K562 (cell line): ENCODE measurements around the gene AP1G2. TPM values are rescaled to one million over a fixed set of nuclear protein-coding genes. Genes with fewer than 3 reads are reported as not detected.

Source experiments
- ATAC-seq: fragments of 200-7000 bp; cut with Tn5 transposase; 3 replicates; pipeline ENCODE4 v1.9.1; 2020; ENCODE audit warnings: moderate library complexity
- Bru-seq: library from RNA; stranded (reverse); fragments of 400-500 nt; gene quantifications from one replicate; lab custom pipeline; 2021; lab: Mats Ljungman, UMichigan
- BruChase-seq, 2 experiments: library from RNA; stranded (reverse); fragments of 400-500 nt; gene quantifications; one replicate each; lab custom pipeline; 2021; lab: Mats Ljungman, UMichigan
- BruUV-seq: library from RNA; stranded (reverse); fragments of 400-500 nt; replicated peaks from 2 replicates; lab custom pipeline; 2021; lab: Mats Ljungman, UMichigan
- CTCF ChIA-PET: fragments of 300-600 bp; formaldehyde crosslinking; extraction: SDS; loops from one replicate; lab custom pipeline; 2021; ENCODE audit warnings: low intra/inter-chr PET ratio; lab: Yijun Ruan, JAX
- POLR2A ChIA-PET: fragments of 300-600, 350-650 bp; sonication (Branson Sonifier 250); formaldehyde crosslinking; extraction: SDS; loops from one replicate; lab custom pipeline; 2021; ENCODE audit warnings: antibody characterized with exemption, inconsistent platforms; lab: Yijun Ruan, JAX
- DNase-seq, 4 experiments: peaks; one replicate each; pipeline versions ENCODE4 v3.0.0 to v3.0.0-alpha.2; 2011 to 2018; ENCODE audit warnings: low spot score in 3 of 4, mixed read lengths in 3 of 4; ENCODE audit errors: extremely low read depth in 1 of 4
- FAIRE-seq: peaks from 2 replicates; lab custom pipeline; 2011; peaks lifted over from hg19 to GRCh38; lab: Jason Lieb, UNC
- H2AFZ ChIP-seq: 2 replicates; pipeline ENCODE4 v1.6.0; 2011; ENCODE audit warnings: low read depth, low read length, control low read depth, inconsistent platforms
- H3K27ac ChIP-seq: fragments of 200-600 bp; 3 replicates; pipeline ENCODE4 v1.8.0; 2011; ENCODE audit warnings: low read depth, mild to moderate bottlenecking, control low read depth, inconsistent platforms, low read length, moderate library complexity, mixed read lengths; ENCODE audit errors: extremely low read depth
- H3K27me3 ChIP-seq, 2 experiments: fragments of 300-600 bp in 1 of 2; 2 replicates in 1 of 2; 3 replicates in 1 of 2; pipeline versions ENCODE4 v1.6.0 to v1.8.0; 2011; ENCODE audit warnings: inconsistent platforms in 2 of 2, low read length in 2 of 2, mild to moderate bottlenecking in 1 of 2, mixed read lengths in 1 of 2, moderate library complexity in 1 of 2; ENCODE audit not compliant: control insufficient read depth in 2 of 2, insufficient read depth in 2 of 2
- H3K36me3 ChIP-seq: fragments of 300-600 bp; 3 replicates; pipeline ENCODE4 v1.8.0; 2011; ENCODE audit warnings: mild to moderate bottlenecking, low read length, inconsistent platforms; ENCODE audit not compliant: control insufficient read depth, insufficient read depth
- H3K4me1 ChIP-seq, 2 experiments: fragments of 200-600 bp in 1 of 2; replicated peaks in 1 of 2; 2 replicates in 1 of 2; 3 replicates in 1 of 2; pipeline versions ENCODE4 v1.5.1 to v1.8.0; 2011; ENCODE audit warnings: inconsistent platforms in 2 of 2, low read length in 2 of 2, mild to moderate bottlenecking in 1 of 2, mixed read lengths in 1 of 2, moderate library complexity in 1 of 2; ENCODE audit not compliant: control insufficient read depth in 2 of 2, insufficient read depth in 2 of 2
- H3K4me2 ChIP-seq: 2 replicates; pipeline ENCODE4 v1.6.1; 2011; ENCODE audit warnings: low read length, control low read depth, inconsistent platforms, mixed read lengths; ENCODE audit not compliant: insufficient read depth
- H3K4me3 ChIP-seq: fragments of 200-600 bp; sonication (generic), shearing (Covaris generic); 2 replicates; pipeline ENCODE4 v1.5.1; 2016; ENCODE audit warnings: control low read depth, inconsistent platforms
- H3K79me2 ChIP-seq: fragments of 200-600 bp; 3 replicates; pipeline ENCODE4 v1.8.0; 2011; ENCODE audit warnings: low read length, inconsistent platforms; ENCODE audit not compliant: control insufficient read depth, insufficient read depth
- H3K9ac ChIP-seq, 2 experiments: 2 replicates each; pipeline versions ENCODE4 v1.6.0 to v1.6.1; 2011; ENCODE audit warnings: low read depth in 2 of 2, low read length in 2 of 2, control low read depth in 1 of 2, inconsistent platforms in 1 of 2, mild to moderate bottlenecking in 1 of 2, mixed read lengths in 1 of 2; ENCODE audit not compliant: insufficient read depth in 1 of 2
- H3K9me1 ChIP-seq: one replicate; pipeline ENCODE4 v1.6.0; 2011; ENCODE audit warnings: inconsistent platforms, mild to moderate bottlenecking, low read length, moderate library complexity; ENCODE audit not compliant: control insufficient read depth, insufficient read depth
- H3K9me3 ChIP-seq: replicated peaks from 2 replicates; pipeline ENCODE4 v1.5.1; 2011; ENCODE audit warnings: low read depth, low read length, inconsistent platforms; ENCODE audit not compliant: control insufficient read depth, insufficient read depth
- H4K20me1 ChIP-seq: replicated peaks from 2 replicates; pipeline ENCODE4 v1.6.1; 2011; ENCODE audit warnings: low read length, inconsistent platforms, mixed read lengths; ENCODE audit not compliant: control insufficient read depth, insufficient read depth
- CEBPB ChIP-seq: fragments of 450-650 bp; IDR thresholded peaks from 2 replicates; pipeline ENCODE4 v1.6.1; 2016; ENCODE audit warnings: missing genetic modification characterization, missing compliant biosample characterization
- MEIS2 ChIP-seq: fragments of 450-650 bp; IDR thresholded peaks from 2 replicates; pipeline ENCODE4 v1.6.1; 2014; ENCODE audit warnings: mild to moderate bottlenecking; ENCODE audit not compliant: partially characterized antibody
- MTA3 ChIP-seq: fragments of 450-650 bp; formaldehyde crosslinking; IDR thresholded peaks from 2 replicates; pipeline ENCODE4 v1.6.1; 2017; ENCODE audit warnings: mild to moderate bottlenecking, borderline replicate concordance
- NR2C2 ChIP-seq, 2 experiments: fragments of 200-800 bp in 1 of 2; sonication (Bioruptor generic) in 1 of 2; sonication (generic) in 1 of 2; formaldehyde crosslinking in 1 of 2; IDR thresholded peaks; 2 replicates each; pipeline versions ENCODE4 v1.6.1 to v1.8.0; 2016 to 2022; ENCODE audit warnings: mild to moderate bottlenecking in 1 of 2, missing compliant biosample characterization in 1 of 2, missing genetic modification characterization in 1 of 2, missing genetic modification reagents in 1 of 2
- POLR2H ChIP-seq: IDR thresholded peaks from 2 replicates; pipeline ENCODE4 v1.6.1; 2016; ENCODE audit warnings: missing genetic modification characterization, low read depth, mild to moderate bottlenecking, control low read depth, missing compliant biosample characterization, moderate library complexity
- POLR3A ChIP-seq: IDR thresholded peaks from 2 replicates; pipeline ENCODE4 v1.6.1; 2011; ENCODE audit warnings: borderline replicate concordance, mild to moderate bottlenecking, moderate library complexity; ENCODE audit not compliant: insufficient read length, insufficient read depth; ENCODE audit errors: extremely low read depth
- PREB ChIP-seq: sonication (generic); formaldehyde crosslinking; IDR thresholded peaks from 2 replicates; pipeline ENCODE4 v1.8.1; 2023; ENCODE audit warnings: mild to moderate bottlenecking, missing genetic modification reagents
- PTBP1 ChIP-seq: fragments of 200-400 bp; formaldehyde crosslinking; IDR thresholded peaks from 2 replicates; pipeline ENCODE4 v1.6.1; 2017; ENCODE audit warnings: low read depth, low read length
- SREBF1 ChIP-seq: fragments of 150-350 bp; IDR thresholded peaks from 2 replicates; pipeline ENCODE4 v1.6.1; 2014; ENCODE audit warnings: antibody characterized with exemption, low read depth, low read length, borderline replicate concordance
- TAF15 ChIP-seq: fragments of 200-400 bp; formaldehyde crosslinking; IDR thresholded peaks from 2 replicates; pipeline ENCODE4 v1.6.1; 2017; ENCODE audit warnings: mild to moderate bottlenecking, low read depth, low read length, moderate library complexity
- TOE1 ChIP-seq, 2 experiments: fragments of 450-650 bp in 1 of 2; sonication (generic) in 1 of 2; formaldehyde crosslinking in 1 of 2; IDR thresholded peaks; 2 replicates each; pipeline versions ENCODE4 v1.7.1 to v1.8.0; 2016 to 2022; ENCODE audit warnings: borderline replicate concordance in 2 of 2, mild to moderate bottlenecking in 2 of 2, antibody characterized with exemption in 1 of 2, inconsistent platforms in 1 of 2, low read depth in 1 of 2, missing genetic modification reagents in 1 of 2, moderate library complexity in 1 of 2
- ZNF644 ChIP-seq: fragments of 200-800 bp; sonication (Bioruptor generic); IDR thresholded peaks from 2 replicates; pipeline ENCODE4 v1.6.1; 2016; ENCODE audit warnings: low read depth, missing genetic modification characterization, missing compliant biosample characterization
- WGBS: fragments of 100-300 bp; shearing (Covaris generic); methylation state at CpG from one replicate; pipeline ENCODE4 v1.1.6; 2016; ENCODE audit warnings: low coverage, mixed read lengths; ENCODE audit not compliant: insufficient coverage; ENCODE audit errors: missing lambda C conversion rate; 5-methylcytosine and 5-hydroxymethylcytosine counted together
- in situ Hi-C: fragments of 300-500 bp; cut with MboI; formaldehyde crosslinking; loops from 4 replicates; pipeline ENCODE4 v1.15.0; 2018; ENCODE audit warnings: inconsistent platforms, mixed read lengths
- intact Hi-C: fragments of 100-400 bp; cut with micrococcal nuclease; formaldehyde crosslinking; loops from 2 replicates; pipeline ENCODE4 v1.14.2; 2022
- long read RNA-seq, 3 experiments: library from polyadenylated mRNA in 2 of 3; library from RNA in 1 of 3; unstranded in 2 of 3; stranded (forward) in 1 of 3; transcript quantifications; one replicate each; pipeline ENCODE4 v2.0.0, GENCODE V29; 2019 to 2022
- polyA minus RNA-seq, 3 experiments: library from RNA; depleted of rRNA, polyadenylated mRNA; stranded (reverse); fragments of >200 nt; gene quantifications; 2 replicates each; pipeline ENCODE4 v1.2.3, GENCODE V29; 2011
- polyA plus RNA-seq, 8 experiments: library from polyadenylated mRNA; depleted of rRNA in 4 of 8; stranded (reverse) in 5 of 8; unstranded in 3 of 8; fragments of >200 nt; fragmentation: Nextera tagmentation in 2 of 8; fragmentation: Illumina TruSeq in 1 of 8; extraction: Ambion mirVana in 2 of 8; extraction: Trizol in 1 of 8; gene quantifications; 2 replicates each; pipeline versions ENCODE4 v1.2.1 to v1.2.3, GENCODE V29; 2011 to 2014; ENCODE audit warnings: inconsistent platforms in 1 of 8, missing spikeins in 1 of 8
- total RNA-seq, 7 experiments: library from RNA; depleted of rRNA in 6 of 7; stranded (reverse); fragments of >200 nt in 6 of 7; fragmentation: Illumina TruSeq in 2 of 7; extraction: Trizol in 2 of 7; gene quantifications; 2 replicates each; pipeline versions ENCODE4 v1.2.1 to v1.2.3, GENCODE V29; 2011 to 2021; ENCODE audit warnings: low replicate concordance in 1 of 7

AP1G2 gene
- 396 and 1,008 TPM in 2 replicates for total RNA-seq (2011; cell fraction: chromatin; rRNA removed; ENCODE audit: low replicate concordance)
- total RNA-seq (2011; cell fraction: nucleolus; rRNA removed), result 461 and 463 TPM in 2 replicates
- 346 and 364 TPM in 2 replicates for total RNA-seq (2011; cell fraction: nucleoplasm; rRNA removed)
- total RNA-seq (2014; rRNA removed) (19.1 and 25.8 TPM in 2 replicates), total RNA-seq (2014; rRNA removed; fragmentation: Illumina TruSeq; extraction: Trizol) (12.2 and 19.8 TPM in 2 replicates), total RNA-seq (2015; rRNA removed; fragmentation: Illumina TruSeq; extraction: Trizol) (27.7 and 31.9 TPM in 2 replicates), total RNA-seq (2021) (51.9 and 58.1 TPM in 2 replicates), polyA plus RNA-seq (2011; rRNA removed) (65.3 and 135 TPM in 2 replicates), polyA plus RNA-seq (2014; fragmentation: Illumina TruSeq; extraction: Trizol) (41.3 and 56.2 TPM in 2 replicates), polyA plus RNA-seq (2014; fragmentation: Nextera tagmentation; extraction: Ambion mirVana) (10 to 100 TPM; 22.9 to 33.3 TPM), polyA plus RNA-seq (2014; rRNA removed) (73.4 and 83.5 TPM in 2 replicates), polyA minus RNA-seq (2011; rRNA and poly(A)+ RNA removed) (35.0 and 46.6 TPM in 2 replicates), Bru-seq, nascent RNA (percentile 71 among the genes with signal in this experiment), BruChase-seq, experiment 1, labeled RNA remaining after a 2-hour chase (percentile 58 among the genes with signal in this experiment), BruChase-seq, experiment 2, labeled RNA remaining after a 6-hour chase (percentile 66 among the genes with signal in this experiment)
- 61.3 and 70.5 TPM in 2 replicates for polyA plus RNA-seq (2011; cell fraction: cytosol; rRNA removed)
- 934 and 1,029 TPM in 2 replicates for polyA plus RNA-seq (2011; cell fraction: nucleus; rRNA removed)
- 53.3 and 105 TPM in 2 replicates for polyA plus RNA-seq (2012)
- 23.4 and 34.6 TPM in 2 replicates for polyA minus RNA-seq (2011; cell fraction: cytosol; rRNA and poly(A)+ RNA removed)
- polyA minus RNA-seq (2011; cell fraction: nucleus; rRNA and poly(A)+ RNA removed), result 142 and 191 TPM in 2 replicates
- long read RNA-seq, experiment 1, transcript AP1G2-232 (3 exons, 459 nt), result major isoform, 7 of 45 reads
- long read RNA-seq, experiment 1, transcript AP1G2-202 (22 exons, 2,609 nt), result major isoform, 7 of 45 reads
- long read RNA-seq, experiment 1, partial matches to known transcripts, result 5 of 45 reads
- long read RNA-seq, experiment 1, other reads (novel, unspliced or antisense), result 25 of 45 reads
- long read RNA-seq, experiment 2, partial matches to known transcripts, result 4 of 15 reads
- long read RNA-seq, experiment 2, other reads (novel, unspliced or antisense), result 9 of 15 reads
- long read RNA-seq, experiment 3, partial matches to known transcripts, result 0 of 6 reads
- long read RNA-seq, experiment 3, other reads (novel, unspliced or antisense), result 5 of 6 reads

- peak within 1 kb of the TSS; percentile 72 to 91 for H3K9ac ChIP-seq
- intact Hi-C loops (no loop called here), in situ Hi-C loops (loop anchor here (10.0 kb wide), 1 partner anchor 303 kb away; no protein-coding TSS in a partner anchor)
- WGBS, result under 1% methylated on average over 32 of the region's 53 CpGs
- TSS peak; percentile 75 for BruUV-seq
- H3K79me2 ChIP-seq, result peaks cover 10% of the 10 kb centered on the region; the same call in 2 of the 3 replicates
- peak within 1 kb of the TSS; percentile 71 for H3K4me3 ChIP-seq
- CTCF ChIA-PET, result no interaction called here
- POLR2A ChIA-PET, result interaction anchor here (0.6 to 1.1 kb wide), 2 partner anchors 90 to 169 kb away, joined by 3 read pairs; no protein-coding TSS in a partner anchor
- DNase-seq (peak; percentile 89 to 93 (median 90)), ATAC-seq (peak; percentile 97), FAIRE-seq (peak; percentile 88)
- peak within 1 kb of the TSS; percentile 88 for H3K4me2 ChIP-seq
- peaks cover 31% of the 10 kb centered on the region; the same call in 2 of the 3 replicates for H3K36me3 ChIP-seq
- no peaks in the 10 kb centered on the region for H4K20me1 ChIP-seq
- H3K9me3 ChIP-seq, result no peaks in the 10 kb centered on the region; the same call in 1 of the 2 replicates
- peaks cover 12 to 36% of the 10 kb centered on the region in 2 experiments; a peak in 4 of 5 replicates for H3K4me1 ChIP-seq
- peak within 1 kb of the TSS; percentile 48 for H3K27ac ChIP-seq
- no peaks in the 10 kb centered on the region for H3K27me3 ChIP-seq
- H3K9me1 ChIP-seq, result no peaks in the 10 kb centered on the region
- H2AFZ ChIP-seq, result peak within 1 kb of the TSS; percentile 97
- TF ChIP-seq NR2C2 (CRISPR knock-in tag; IDR thresholded peaks at IDR 0.05), result no peak
- peak; percentile 76; the same call in 1 of the 2 replicates for TF ChIP-seq NR2C2 (tag; IDR thresholded peaks at IDR 0.05)
- TF ChIP-seq MEIS2, result peak; percentile 83
- TF ChIP-seq SREBF1, result no peak
- no peak for TF ChIP-seq CEBPB (tag)
- peak; percentile 48; the same call in 1 of the 2 replicates for TF ChIP-seq MTA3
- no peak for TF ChIP-seq ZNF644
- TF ChIP-seq TAF15, result no peak
- TF ChIP-seq POLR2H, result no peak; the same call in 1 of the 2 replicates
- no peak for TF ChIP-seq TOE1 (IDR thresholded peaks at IDR 0.05; ENCODE audit: borderline replicate concordance)
- TF ChIP-seq TOE1 (CRISPR knock-in tag; IDR thresholded peaks at IDR 0.05; ENCODE audit: borderline replicate concordance, low read depth), result no peak
- no peak for TF ChIP-seq POLR3A
- no peak for TF ChIP-seq PREB (CRISPR knock-in tag)
- TF ChIP-seq PTBP1, result no peak
Observed at GRCh38 chr14:23567186-23568020, at the start of gene AP1G2. Gene AP1G2, minus strand, starts transcription at chr14:23567791. Its CDS starts 477 bp downstream, at chr14:23567314.
